GM19467 (cell line): ENCODE data around the gene CASKIN1.
"Not testable (repeated sequence)": the region's sequence is repeated elsewhere in the genome, so short reads cannot be mapped to it uniquely, and the experiment has no call there.

Experiments used
- ATAC-seq: cut with Tn5 transposase; IDR thresholded peaks from one replicate; pipeline ENCODE4 v1.9.1; 2021; ENCODE audit warnings: mild to moderate bottlenecking, moderate library complexity; ENCODE audit not compliant: unreplicated experiment

CASKIN1 gene

GRCh38 chr16:2196162-2196980 lies at the start of gene CASKIN1:
TSS of gene CASKIN1 (minus strand) at chr16:2196605. CDS start at chr16:2196432, 173 bp downstream.
- ATAC-seq: no peak

GRCh38 chr16:2244926-2245795 lies 48.8 kb upstream of the CASKIN1 start:
- no peak for ATAC-seq

GRCh38 chr16:2244301-2244700 lies 47.9 kb upstream of the CASKIN1 start:
- ATAC-seq: no peak

GRCh38 chr16:2243781-2244180 lies 47.4 kb upstream of the CASKIN1 start:
- no peak for ATAC-seq

- ATAC-seq: no peak
Measured at GRCh38 chr16:2243031-2243528, 46.7 kb upstream of the CASKIN1 start.

- no peak for ATAC-seq
Measured at GRCh38 chr16:2242598-2242997, 46.2 kb upstream of the CASKIN1 start.

- ATAC-seq: not testable (repeated sequence)
Measured at GRCh38 chr16:2240331-2240730, 43.9 kb upstream of the CASKIN1 start.

- no peak for ATAC-seq
Measured at GRCh38 chr16:2238838-2239675, 42.7 kb upstream of the CASKIN1 start.

GRCh38 chr16:2238150-2238837 lies 41.9 kb upstream of the CASKIN1 start:
- ATAC-seq: no peak

- no peak for ATAC-seq
Measured at GRCh38 chr16:2237493-2238149, 41.2 kb upstream of the CASKIN1 start.

GRCh38 chr16:2237102-2237482 lies 40.7 kb upstream of the CASKIN1 start:
- ATAC-seq: no peak

GRCh38 chr16:2236337-2237101 lies 40.1 kb upstream of the CASKIN1 start, which contains the start of gene DNASE1L2:
TSS of gene DNASE1L2 (plus strand) at chr16:2236444. CDS start at chr16:2236817, 373 bp downstream.
- ATAC-seq: no peak

GRCh38 chr16:2235695-2236336 lies 39.4 kb upstream of the CASKIN1 start:
- no peak for ATAC-seq

GRCh38 chr16:2235234-2235651 lies 38.8 kb upstream of the CASKIN1 start:
- ATAC-seq: no peak

GRCh38 chr16:2234813-2235170 lies 38.4 kb upstream of the CASKIN1 start:
- ATAC-seq: no peak

GRCh38 chr16:2233872-2234812 lies 37.7 kb upstream of the CASKIN1 start:
- no peak for ATAC-seq

GRCh38 chr16:2233046-2233775 lies 36.8 kb upstream of the CASKIN1 start:
- no peak for ATAC-seq
